NCI-H2196 (cell line): ENCODE results near the gene DMTF1.

Experiments
- DNase-seq: peaks from one replicate; lab custom pipeline; 2025; ENCODE audit not compliant: unreplicated experiment; lab: John Stamatoyannopoulos, UW

The DMTF1 gene

DNA sequence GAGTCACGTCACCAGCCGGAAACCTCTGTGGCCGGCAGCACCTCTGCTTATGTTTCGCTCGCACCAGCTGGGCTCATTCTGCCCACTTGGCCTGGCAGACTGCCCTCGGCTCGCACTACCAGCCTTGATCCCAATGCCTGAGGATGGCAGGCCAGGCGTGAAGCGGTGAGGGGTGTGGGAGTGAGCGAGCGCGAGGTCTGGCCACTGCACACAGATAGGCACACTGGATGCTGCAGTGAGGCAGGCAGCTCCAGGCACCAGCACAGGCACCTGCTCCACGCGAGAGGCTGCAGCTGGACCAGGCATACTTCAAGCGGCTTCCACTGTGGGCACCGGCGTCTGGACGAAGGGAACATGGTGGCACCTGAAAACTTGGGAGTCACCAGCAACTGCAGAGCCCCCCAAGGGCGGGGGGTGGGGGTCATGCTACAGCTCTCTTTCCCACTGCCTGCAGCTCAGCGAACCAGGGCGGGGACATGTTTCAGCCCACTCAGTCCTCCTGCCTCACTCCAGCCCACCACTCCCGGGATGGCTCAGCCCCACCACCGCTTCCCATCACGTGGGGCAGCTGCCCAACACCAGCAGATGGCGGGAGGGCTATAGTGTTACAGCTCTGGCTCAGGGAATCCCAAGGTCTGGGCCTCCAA is 5.4 kb upstream of the DMTF1 start:
- DNase-seq: no peak

DNA sequence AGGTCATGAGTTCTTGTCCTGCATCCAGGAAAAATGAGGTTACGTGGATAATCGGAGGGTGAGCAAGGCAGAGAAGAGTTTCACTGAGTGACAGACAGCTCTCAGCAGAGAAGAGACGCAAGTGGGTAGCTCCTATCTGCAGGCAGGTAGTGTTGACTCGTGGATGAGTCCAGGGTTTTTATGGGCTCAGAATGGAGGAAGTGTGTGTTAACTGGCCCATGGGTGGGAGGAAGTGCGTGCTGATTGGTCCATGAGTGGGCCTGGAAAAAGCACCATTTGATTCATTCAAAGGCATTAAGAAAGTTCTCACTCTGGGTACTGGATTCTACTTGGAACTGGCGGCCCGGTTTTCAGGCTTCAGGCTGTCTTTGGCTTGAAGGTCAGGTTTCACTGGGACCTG is 4.8 kb upstream of the DMTF1 start:
- DNase-seq: no peak

DNA sequence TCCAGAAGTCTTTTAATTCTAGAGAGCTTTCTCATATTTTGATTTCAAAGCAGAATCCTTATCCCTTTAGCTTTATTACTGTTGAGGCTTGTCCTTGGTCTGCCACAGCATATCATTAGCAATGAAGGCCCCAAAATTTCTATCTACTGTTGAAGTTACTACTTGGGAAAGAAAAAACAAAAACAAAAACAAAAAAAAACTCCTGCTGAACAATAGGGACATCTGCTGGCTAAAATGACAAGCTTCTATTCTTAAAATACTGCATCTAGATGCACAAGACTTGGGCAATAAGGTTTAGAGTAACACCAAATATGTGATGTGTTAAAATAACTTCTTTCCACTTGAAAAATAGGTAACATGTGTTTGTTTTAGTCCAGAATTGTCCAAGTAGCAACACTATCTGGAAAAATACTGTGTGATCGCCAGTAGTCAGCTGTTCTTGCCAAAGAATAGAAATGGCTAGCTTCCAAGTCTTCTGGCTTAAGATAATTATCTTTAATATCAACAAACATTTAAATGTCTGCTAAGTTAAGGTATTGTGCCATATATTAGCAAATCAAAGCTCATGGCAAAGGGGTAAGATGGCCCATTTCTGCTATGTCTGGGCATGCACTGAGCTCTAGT is 3.8 kb upstream of the DMTF1 start:
- DNase-seq: peak; percentile 32

DNA sequence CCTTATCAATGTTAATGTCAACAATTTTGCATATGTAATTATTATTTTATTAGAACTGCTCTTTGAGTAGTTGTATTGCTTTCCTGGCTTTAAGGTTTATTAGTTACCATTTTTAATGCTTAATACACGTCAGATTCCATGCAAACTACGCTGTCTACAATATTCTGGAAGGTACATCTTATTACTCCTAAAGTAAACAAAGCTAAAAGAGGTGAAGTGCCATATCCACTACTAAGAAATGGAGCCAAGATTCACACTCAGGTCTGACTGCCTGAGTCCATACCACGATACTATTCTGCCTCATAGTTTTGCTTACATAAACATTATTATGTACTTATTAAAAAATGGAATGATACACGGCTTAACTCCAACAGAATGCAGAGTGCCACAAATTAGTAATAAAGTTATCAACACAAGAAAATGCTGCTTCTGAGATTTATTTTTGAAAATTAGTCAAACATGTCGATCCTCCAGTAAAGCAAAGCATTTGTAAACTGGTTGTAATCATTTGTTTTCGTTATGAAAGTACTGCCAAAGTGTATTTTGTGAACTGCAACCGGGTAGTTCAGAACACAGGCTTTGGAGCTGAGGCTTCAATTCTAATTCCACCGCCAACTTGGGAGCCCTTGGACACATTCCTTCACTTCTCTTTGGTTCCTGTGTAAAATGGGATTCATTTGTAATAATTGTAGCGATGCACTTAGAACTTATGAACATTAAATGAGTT is 1.1 kb upstream of the DMTF1 start:
- no peak for DNase-seq

DNA sequence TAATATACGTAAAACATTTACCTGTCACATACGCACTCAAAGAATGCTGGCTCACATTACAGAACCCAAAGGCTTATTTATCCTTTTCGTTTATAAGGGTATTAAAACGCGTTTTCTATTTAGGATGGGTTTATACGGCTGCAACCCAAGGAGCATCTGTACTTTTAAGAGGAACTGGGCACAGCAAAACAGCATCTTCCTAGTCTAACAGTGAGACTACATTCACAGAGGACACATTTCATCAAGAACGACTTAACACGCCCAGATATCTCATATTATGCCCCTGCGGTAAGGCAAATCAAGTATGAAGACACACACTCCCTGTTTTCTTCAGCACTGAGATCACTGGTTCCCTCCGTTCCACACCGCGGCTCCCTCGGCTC is 533 bp upstream of the DMTF1 start:
- no peak for DNase-seq

DNA sequence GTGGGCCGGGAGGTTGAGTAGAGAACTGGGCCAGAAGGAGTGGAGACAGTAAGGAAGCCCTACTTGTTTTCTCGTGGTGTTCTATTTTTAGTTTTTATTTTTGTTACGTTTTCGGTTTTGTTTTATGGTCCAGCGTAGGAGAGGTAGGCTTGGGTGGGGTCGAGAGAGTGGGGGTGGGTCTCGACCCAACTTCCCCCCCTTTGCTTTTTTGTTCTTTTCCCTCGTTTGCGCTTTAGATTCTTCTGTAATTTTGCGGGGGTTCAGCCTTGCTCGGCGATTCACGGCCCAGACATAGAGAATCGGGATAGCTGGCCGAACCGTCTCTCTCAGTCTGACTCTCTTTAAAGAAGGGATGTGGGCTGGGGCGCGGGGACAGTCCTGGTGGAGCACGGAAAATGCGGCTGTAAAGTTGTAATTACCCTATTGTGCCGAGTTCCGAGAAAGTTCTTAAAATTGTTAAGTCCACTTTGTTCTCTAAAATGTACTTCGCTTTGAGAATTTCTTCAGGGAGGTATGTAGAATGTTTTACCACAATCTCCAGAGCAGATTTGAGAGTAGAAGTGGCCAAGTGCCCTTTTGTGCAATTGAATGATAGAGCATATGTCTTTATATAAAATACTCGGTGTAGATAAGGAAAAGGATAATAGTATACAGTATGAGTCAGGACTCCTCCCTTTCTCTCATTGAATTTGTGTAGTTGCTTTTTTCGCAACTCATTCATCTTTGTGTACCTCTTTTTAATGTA is 816 bp downstream of the DMTF1 start:
- DNase-seq: no peak

DNA sequence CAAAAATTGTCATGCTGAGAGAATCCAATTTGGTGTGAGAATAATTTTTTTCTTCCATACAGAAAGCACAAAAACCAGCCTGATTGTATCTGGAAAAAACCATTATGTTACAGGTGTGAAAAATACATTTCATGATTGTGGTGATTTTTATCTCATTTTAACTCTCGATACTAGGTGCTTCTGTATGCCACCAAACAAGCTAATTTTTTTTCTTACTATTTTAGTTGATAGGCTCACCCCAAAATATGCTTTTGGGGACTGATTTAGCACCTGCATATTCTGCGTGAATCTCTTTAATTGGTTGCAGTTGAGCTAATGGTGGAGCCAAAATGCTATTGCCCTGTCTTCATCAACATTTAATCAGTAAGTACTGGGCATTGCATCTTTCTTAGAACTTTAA is 1.9 kb downstream of the DMTF1 start:
- no peak for DNase-seq

DNA sequence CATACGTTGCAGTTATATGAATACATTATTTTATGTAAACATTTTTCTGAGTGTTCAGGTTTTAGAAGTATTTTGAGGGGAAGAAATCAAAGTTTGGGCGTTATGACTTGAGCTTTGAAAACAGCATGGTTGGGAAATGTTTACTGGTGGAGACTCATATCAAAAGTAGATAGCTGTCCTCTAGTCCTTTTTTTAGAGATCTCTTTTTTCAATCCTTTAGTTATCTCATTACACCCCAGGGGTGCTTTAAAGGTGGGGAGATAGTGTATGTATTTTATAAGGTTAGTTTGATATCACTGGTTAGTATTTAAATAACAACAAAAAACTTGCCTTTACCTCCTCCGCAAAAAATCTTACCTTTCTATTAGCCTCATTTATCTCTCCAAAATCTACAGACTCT is 2.3 kb downstream of the DMTF1 start:
- DNase-seq: no peak

DNA sequence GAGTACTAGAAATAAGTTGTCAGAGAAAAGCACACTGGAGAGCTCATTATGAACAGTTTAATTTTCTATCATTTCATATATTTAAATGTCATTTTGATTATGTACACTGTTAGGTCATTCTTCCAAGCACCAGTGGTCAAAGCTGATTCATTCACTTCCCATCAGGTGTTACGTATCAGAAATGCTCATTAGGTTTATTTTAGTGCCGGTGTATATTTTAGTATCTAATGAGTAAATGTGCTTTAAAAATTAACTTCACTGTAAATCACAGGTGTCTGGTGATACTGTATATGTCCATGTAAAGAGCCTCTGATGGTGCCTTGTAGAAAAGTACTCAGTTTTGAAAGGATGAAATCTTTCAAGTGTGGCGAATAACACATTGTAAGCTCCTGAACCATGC is 3.5 kb downstream of the DMTF1 start:
- DNase-seq: no peak

DNA sequence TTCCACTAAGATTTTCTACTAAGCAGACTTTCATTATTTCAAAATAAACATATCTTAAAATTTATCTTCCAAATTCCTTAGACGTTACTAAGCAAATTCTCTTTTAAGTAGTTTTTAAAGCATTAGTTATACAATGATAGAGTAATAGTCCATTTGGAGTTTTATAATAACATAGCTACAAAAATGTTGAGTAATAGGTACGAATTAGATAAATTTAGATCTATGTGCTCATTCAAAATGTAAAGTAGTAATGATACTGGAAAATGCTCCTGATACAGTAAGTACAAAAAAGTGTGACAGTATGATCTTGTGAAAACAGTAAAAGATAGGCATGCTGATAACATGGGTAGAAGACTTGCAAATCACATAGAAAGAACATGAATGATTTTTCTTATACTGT is 4.5 kb downstream of the DMTF1 start:
- DNase-seq: no peak

DNA sequence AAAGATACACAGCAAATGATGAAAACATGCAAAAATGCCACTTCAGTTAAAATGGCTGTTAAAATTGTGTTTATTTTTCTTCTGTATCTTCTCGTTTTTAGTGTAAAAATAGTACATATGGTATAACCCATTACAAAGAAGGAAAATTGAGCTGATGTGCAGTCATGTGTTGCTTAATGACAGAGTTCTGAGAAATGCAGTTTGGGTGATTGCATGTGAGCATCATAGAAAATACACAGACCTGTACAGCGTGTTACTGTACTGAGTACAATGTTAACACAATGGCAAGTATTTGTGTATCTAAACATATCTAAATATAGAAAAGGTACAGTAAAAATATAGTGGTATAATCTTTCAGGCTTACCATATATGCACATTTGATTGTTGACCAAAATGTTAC is 7.3 kb downstream of the DMTF1 start:
- no peak for DNase-seq

DNA sequence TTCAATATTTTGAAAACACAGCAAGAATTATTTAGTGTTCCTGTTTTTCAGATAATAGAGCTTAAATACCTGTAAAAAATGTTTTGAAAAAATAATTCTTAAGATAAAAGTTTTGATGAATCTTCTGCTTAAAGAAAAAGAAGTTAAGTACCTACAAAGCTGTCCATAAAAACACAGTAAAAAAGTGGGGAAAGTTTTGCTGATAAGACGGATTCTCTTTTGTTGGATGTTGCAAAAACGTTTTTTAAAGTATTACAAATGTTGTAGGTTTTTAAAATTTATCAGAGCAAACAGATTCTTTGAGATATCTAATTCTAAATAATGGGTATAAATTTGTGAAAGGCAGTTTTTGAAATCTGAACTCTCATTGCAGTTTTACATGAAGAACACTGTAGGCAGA is 12.2 kb downstream of the DMTF1 start:
- no peak for DNase-seq

DNA sequence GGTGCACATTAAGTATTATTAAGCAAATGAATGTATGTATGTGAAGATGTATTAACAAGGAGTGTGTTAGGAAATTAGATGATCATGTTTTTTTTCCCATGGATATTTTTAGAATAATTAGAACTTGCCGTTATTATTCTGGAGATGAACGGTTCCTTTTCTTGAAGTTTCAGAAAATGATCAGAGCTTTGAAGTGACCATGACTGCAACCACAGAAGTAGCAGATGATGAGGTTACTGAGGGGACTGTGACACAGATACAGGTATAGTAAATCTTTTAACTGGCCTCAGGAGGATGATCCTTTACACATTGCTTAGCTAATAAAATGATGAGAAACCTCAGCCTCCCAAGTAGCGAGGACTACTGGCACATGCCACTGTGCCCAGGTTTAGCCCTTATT is 18.6 kb downstream of the DMTF1 start:
- DNase-seq: no peak

DNA sequence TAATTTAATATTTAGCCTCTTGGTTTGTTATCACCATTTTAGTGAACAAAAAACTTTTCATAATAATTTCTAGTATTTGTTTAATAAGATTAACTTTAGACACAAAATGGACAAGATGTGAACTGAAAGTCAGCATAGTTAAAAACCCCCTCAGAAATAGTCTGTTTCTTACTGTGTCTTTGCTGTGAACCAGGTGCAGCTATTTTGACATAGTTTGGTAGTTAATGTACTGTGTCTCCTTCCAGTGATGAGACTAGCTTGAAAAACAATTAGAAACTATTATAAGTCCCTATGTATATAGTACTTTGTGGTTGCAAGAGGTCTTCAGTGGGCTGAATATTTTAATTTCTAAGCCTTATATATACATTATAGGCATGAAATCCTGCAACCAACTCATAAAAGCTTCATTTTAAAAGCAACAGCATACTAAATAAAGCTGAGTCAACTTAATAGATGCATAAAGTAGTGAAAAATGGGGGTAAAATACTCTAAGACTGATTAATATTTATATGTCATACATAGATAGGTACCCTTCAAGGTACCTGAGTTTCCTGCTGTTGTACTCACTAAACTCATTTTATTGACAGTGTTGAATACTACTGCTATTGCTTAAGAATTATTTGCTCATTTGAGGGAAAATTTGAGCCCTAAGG is 19.2 kb downstream of the DMTF1 start:
- DNase-seq: no peak

DNA sequence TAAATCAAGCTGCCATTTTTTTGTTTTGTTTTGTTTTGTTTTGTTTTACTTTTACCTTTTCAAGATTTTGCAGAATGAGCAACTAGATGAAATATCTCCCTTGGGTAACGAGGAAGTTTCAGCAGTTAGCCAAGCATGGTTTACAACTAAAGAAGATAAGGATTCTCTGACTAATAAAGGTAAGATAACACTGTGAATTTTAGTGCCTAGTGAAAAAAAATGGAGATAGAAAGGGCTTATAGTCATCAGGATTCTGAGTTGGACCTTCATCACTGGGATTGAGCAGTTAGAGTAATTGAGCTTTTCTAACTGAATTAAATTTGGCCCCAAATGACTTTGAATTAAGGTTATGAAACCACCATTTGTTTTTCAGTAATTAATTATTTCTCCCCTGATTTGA is 21.2 kb downstream of the DMTF1 start:
- DNase-seq: no peak

DNA sequence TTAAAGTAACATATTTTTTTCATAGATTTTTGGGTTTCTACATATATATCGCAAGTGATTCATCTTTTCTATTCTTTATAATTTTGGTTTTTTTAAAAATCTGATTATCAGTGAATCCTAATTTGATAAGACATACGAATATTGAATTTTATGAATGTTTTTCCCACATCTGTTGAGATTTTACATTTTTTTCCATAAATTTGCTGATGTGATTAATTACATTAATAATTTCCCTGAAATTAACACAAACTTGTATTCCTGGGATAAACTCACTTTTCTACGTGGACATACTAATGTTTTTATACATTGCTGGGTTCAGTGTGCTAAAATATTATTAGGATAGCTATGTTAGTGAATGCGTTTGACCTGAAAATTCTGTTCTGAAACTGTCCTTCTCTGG is 26.1 kb downstream of the DMTF1 start:
- DNase-seq: no peak

DNA sequence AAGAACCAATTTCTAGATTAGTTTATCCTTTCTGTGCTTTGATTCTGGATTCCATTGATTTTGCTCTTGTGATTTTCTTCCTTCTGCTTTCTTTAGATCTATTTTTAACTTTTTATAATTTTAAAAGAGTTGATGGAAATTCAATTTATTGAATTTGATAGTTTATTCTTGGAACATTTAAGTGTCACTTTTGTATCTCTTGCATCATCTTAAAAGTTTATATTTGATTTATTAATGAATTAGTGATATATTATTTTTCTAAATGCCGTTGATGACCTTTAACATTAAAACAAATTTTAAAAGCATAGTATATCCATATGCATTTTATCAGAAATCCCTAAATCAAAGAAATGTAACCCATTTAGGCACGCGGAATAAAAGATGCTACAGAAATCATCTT is 26.9 kb downstream of the DMTF1 start:
- no peak for DNase-seq

DNA sequence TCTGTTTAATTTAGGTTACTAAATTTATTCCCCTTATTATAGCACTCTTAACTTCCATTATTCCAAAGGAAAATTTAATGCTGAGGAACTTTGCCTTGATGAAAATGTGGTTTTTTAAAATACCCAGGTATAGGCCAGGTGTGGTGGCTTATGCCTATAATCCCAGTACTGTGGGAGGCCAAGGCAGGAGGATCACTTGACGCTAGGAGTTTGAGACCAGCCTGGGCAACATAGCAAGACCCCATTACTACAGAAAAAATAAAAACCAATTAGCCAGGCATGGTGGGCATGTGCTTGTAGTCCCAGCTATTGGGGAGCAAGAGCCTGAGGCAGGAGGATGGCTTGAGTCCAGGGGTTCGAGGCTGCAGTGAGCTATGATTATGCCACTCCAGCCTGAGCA is 34.9 kb downstream of the DMTF1 start:
- DNase-seq: no peak

DNA sequence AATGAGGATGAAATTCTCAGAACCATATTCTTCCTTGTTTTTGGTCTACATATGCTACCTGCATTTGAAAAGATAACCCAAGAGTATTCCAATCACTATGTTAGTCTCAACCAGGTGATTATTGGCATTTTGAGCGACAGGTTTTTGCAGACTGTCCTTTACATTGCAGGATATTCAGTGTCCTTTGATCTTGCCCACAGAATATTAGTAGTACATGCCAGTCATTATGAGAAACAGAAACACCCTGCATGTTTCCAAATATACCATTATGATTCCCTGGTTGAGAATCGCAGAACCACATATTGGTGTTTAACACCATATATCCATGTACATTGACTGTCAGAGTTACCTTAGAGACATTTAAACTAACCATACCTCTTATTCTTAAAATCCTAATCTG is 36.7 kb downstream of the DMTF1 start:
- DNase-seq: no peak

DNA sequence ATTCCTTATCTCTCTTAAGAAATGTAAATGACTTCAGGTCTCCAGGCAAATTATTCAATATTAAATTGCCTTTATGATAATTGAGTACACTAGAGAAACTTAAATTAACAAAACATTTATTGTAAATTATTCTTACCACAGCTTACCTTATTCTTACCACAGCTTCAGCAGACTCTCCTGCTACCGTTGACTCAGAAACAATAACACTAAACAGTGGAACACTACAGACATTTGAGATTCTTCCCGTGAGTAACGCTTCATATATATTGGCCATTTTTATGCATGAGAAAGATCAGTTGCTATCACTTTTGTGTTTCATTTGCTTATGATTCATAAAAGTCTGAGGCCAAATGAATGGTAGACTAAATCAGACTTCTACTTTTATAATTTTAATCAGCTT is 38.5 kb downstream of the DMTF1 start:
- DNase-seq: no peak

DNA sequence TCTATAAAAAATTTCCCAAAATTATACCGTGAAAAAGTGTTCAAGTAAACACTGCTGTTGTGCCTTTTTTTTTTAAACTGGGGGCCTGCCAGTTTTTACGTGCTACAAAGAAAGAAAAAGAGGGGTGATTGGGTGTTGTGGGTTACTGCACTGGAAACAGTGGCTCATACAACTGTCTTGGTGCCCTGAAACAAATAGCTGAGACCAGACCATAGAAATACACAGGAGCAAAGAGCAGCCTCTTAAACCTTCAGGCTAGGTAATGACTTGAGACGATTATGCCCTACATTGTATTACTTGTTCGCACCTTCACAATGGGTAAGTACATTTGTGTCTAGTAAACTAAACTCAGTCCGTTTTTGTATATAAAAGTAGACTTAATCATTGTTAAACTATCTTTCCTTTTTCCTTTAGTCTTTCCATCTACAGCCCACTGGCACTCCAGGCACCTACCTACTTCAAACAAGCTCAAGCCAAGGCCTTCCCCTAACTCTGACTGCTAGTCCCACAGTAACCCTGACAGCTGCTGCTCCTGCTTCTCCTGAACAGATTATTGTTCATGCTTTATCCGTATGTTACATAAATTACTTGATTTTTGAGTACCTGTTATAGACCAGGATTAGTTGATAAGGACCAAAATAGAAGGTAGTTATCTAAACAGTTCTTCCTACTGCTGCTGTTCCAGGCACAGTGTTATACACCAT is 40.7 kb downstream of the DMTF1 start:
- no peak for DNase-seq
